ENCODE measurements around the gene TLL1. TPM values are rescaled to one million over a fixed set of nuclear protein-coding genes. Genes with fewer than 3 reads are reported as not detected.
A peak's percentile ranks its signal among the peaks of the same experiment; 100 is the strongest.

The TLL1 gene
- total RNA-seq = under 1 TPM in 1 of 2 donors, not detected in 1; 0.25 TPM
- polyA plus RNA-seq = under 1 TPM; 0.04 to 0.05 TPM

GRCh38 chr4:165872461-165873297, at the start of gene TLL1:
Gene TLL1 (plus strand): TSS chr4:165873237. CDS start chr4:165873905, 668 bp downstream.
- Histone ChIP-seq H3K4me3 (ENCODE audit: low read depth in 1 of 3, low read length in 3 of 3) (peak within 1 kb of the TSS; percentile 20 to 53 (median 41)), H3K27ac (ENCODE audit: low read depth in 1 of 2, low read length in 2 of 2) (no peak within 1 kb of the TSS), H3K9me3 (ENCODE audit: control insufficient read depth in 4 of 4, low read length in 3 of 4) (no peaks in the 10 kb centered on the region), H3K27me3 (ENCODE audit: control insufficient read depth in 4 of 4, insufficient read depth in 4 of 4, low read length in 3 of 4) (peaks cover 0 to 35% (median 8%) of the 10 kb centered on the region in 4 donors), H3K4me1 (ENCODE audit: control insufficient read depth in 4 of 4, insufficient read depth in 4 of 4, low read length in 3 of 4) (peaks cover 12 to 28% (median 23%) of the 10 kb centered on the region in 4 donors), H3K9ac (ENCODE audit: low read depth in 1 of 2, low read length in 2 of 2) (no peak within 1 kb of the TSS), H3K36me3 (ENCODE audit: control insufficient read depth in 4 of 4, insufficient read depth in 3 of 4, low read depth in 1 of 4, low read length in 3 of 4) (no peaks in the 10 kb centered on the region)
- WGBS = 4% methylated on average over 24 of the region's 24 CpGs
- no peak for TF ChIP-seq HNF4G (IDR thresholded peaks at IDR 0.05)
- TF ChIP-seq RXRA (IDR thresholded peaks at IDR 0.05) = no peak
- no peak for TF ChIP-seq MAX (IDR thresholded peaks at IDR 0.05)
- no peak for TF ChIP-seq HNF4A (conservative IDR thresholded peaks at IDR 0.05)
- DNase-seq (ENCODE audit: low spot score) = no peak

- H3K9me3 ChIP-seq (ENCODE audit: control insufficient read depth in 4 of 4, low read length in 3 of 4) = no peaks in the 10 kb centered on the region
- WGBS = 93% methylated on average over 1 of the region's 1 CpG
- TF ChIP-seq CTCF (IDR thresholded peaks at IDR 0.05; ENCODE audit: low read depth, low read length, missing input control) (no peak), HNF4A (conservative IDR thresholded peaks at IDR 0.05) (no peak), YY1 (IDR thresholded peaks at IDR 0.05) (no peak)
- no peak for DNase-seq (ENCODE audit: low spot score)
- no peak overlapping the region for H3K27ac ChIP-seq (ENCODE audit: low read depth in 1 of 2, low read length in 2 of 2)
- no peaks in the 10 kb centered on the region for H3K36me3 ChIP-seq (ENCODE audit: control insufficient read depth in 4 of 4, insufficient read depth in 3 of 4, low read depth in 1 of 4, low read length in 3 of 4)
- no peak overlapping the region for H3K4me3 ChIP-seq (ENCODE audit: low read depth in 1 of 3, low read length in 3 of 3)
- H3K9ac ChIP-seq (ENCODE audit: low read depth in 1 of 2, low read length in 2 of 2) = no peak overlapping the region
- no peaks in the 10 kb centered on the region for H3K4me1 ChIP-seq (ENCODE audit: control insufficient read depth in 4 of 4, insufficient read depth in 4 of 4, low read length in 3 of 4)
- no peaks in the 10 kb centered on the region for H3K27me3 ChIP-seq (ENCODE audit: control insufficient read depth in 4 of 4, insufficient read depth in 4 of 4, low read length in 3 of 4)
Observed at GRCh38 chr4:165826166-165826565, 46.9 kb upstream of the TLL1 start.

- WGBS = 73% methylated on average over 1 of the region's 1 CpG
- H3K4me1 ChIP-seq (ENCODE audit: control insufficient read depth in 4 of 4, insufficient read depth in 4 of 4, low read length in 3 of 4) = no peaks in the 10 kb centered on the region
- no peaks in the 10 kb centered on the region for H3K27me3 ChIP-seq (ENCODE audit: control insufficient read depth in 4 of 4, insufficient read depth in 4 of 4, low read length in 3 of 4)
- TF ChIP-seq FOXA1 (IDR thresholded peaks at IDR 0.05) (no peak), EGR1 (IDR thresholded peaks at IDR 0.05; ENCODE audit: low read depth in 2 of 2) (no peak), TAF1 (conservative IDR thresholded peaks at IDR 0.05) (no peak), NR2F2 (IDR thresholded peaks at IDR 0.05) (no peak), RXRA (IDR thresholded peaks at IDR 0.05) (no peak), REST (IDR thresholded peaks at IDR 0.05) (no peak), ATF3 (IDR thresholded peaks at IDR 0.05) (no peak), GABPA (IDR thresholded peaks at IDR 0.05 in 1 of 2, conservative IDR thresholded peaks at IDR 0.05 in 1 of 2) (no peak), SP1 (IDR thresholded peaks at IDR 0.05) (no peak), FOXA2 (IDR thresholded peaks at IDR 0.05) (no peak), HNF4G (IDR thresholded peaks at IDR 0.05) (no peak), HNF4A (conservative IDR thresholded peaks at IDR 0.05) (no peak), ZBTB33 (IDR thresholded peaks at IDR 0.05) (no peak), MAX (IDR thresholded peaks at IDR 0.05) (no peak), JUND (IDR thresholded peaks at IDR 0.05) (no peak), RAD21 (IDR thresholded peaks at IDR 0.05) (no peak)
- no peak overlapping the region for H3K27ac ChIP-seq (ENCODE audit: low read depth in 1 of 2, low read length in 2 of 2)
- no peak overlapping the region for H3K4me3 ChIP-seq (ENCODE audit: low read depth in 1 of 3, low read length in 3 of 3)
- DNase-seq (ENCODE audit: low spot score) = no peak
- no peaks in the 10 kb centered on the region for H3K9me3 ChIP-seq (ENCODE audit: control insufficient read depth in 4 of 4, low read length in 3 of 4)
- no peak overlapping the region for H3K9ac ChIP-seq (ENCODE audit: low read depth in 1 of 2, low read length in 2 of 2)
- no peaks in the 10 kb centered on the region for H3K36me3 ChIP-seq (ENCODE audit: control insufficient read depth in 4 of 4, insufficient read depth in 3 of 4, low read depth in 1 of 4, low read length in 3 of 4)
Observed at GRCh38 chr4:165827018-165827417, 46.0 kb upstream of the TLL1 start.
